ENCODE measurements around the gene MYO9A.

Gene MYO9A

GRCh38 chr15:71970435-71970834 is 147.5 kb downstream of the MYO9A start:
- DNase-seq, result no peak

GRCh38 chr15:71962537-71962936 is 155.4 kb downstream of the MYO9A start:
- DNase-seq, result no peak

- no peak for DNase-seq
Observed at GRCh38 chr15:71957026-71957425, 160.9 kb downstream of the MYO9A start.

GRCh38 chr15:71951134-71951533 is 166.8 kb downstream of the MYO9A start:
- DNase-seq, result no peak

- no peak for DNase-seq
Observed at GRCh38 chr15:71945012-71945411, 172.9 kb downstream of the MYO9A start.

- no peak for DNase-seq
Observed at GRCh38 chr15:71943806-71944205, 174.1 kb downstream of the MYO9A start.

- DNase-seq, result no peak
Observed at GRCh38 chr15:71939981-71940588, 177.9 kb downstream of the MYO9A start.

- no peak for DNase-seq
Observed at GRCh38 chr15:71937650-71938311, 180.2 kb downstream of the MYO9A start.

GRCh38 chr15:71934446-71934845 is 183.5 kb downstream of the MYO9A start:
- DNase-seq, result no peak

- DNase-seq, result no peak
Observed at GRCh38 chr15:71932689-71933088, 185.3 kb downstream of the MYO9A start.

GRCh38 chr15:71931261-71931660 is 186.7 kb downstream of the MYO9A start:
- DNase-seq, result no peak

- DNase-seq, result no peak
Observed at GRCh38 chr15:71925145-71925544, 192.8 kb downstream of the MYO9A start.

GRCh38 chr15:71921191-71921590 is 196.8 kb downstream of the MYO9A start:
- no peak for DNase-seq

- DNase-seq, result no peak
Observed at GRCh38 chr15:71920573-71920972, 197.4 kb downstream of the MYO9A start.

GRCh38 chr15:71916834-71917233 is 201.1 kb downstream of the MYO9A start:
- no peak for DNase-seq

- no peak for DNase-seq
Observed at GRCh38 chr15:71914092-71914491, 203.9 kb downstream of the MYO9A start.

GRCh38 chr15:71899674-71900073 is 218.3 kb downstream of the MYO9A start:
- DNase-seq, result no peak

- DNase-seq, result no peak
Observed at GRCh38 chr15:71893691-71894090, 224.3 kb downstream of the MYO9A start.

- DNase-seq, result no peak
Observed at GRCh38 chr15:71892335-71892734, 225.6 kb downstream of the MYO9A start.

GRCh38 chr15:71891026-71891425 is 226.9 kb downstream of the MYO9A start:
- DNase-seq, result no peak

- no peak for DNase-seq
Observed at GRCh38 chr15:71889947-71890346, 228.0 kb downstream of the MYO9A start.

GRCh38 chr15:71889385-71889784 is 228.6 kb downstream of the MYO9A start:
- no peak for DNase-seq

GRCh38 chr15:71888797-71889196 is 229.2 kb downstream of the MYO9A start:
- DNase-seq, result no peak

- no peak for DNase-seq
Observed at GRCh38 chr15:71885390-71885789, 232.6 kb downstream of the MYO9A start.

GRCh38 chr15:71883447-71883846 is 234.5 kb downstream of the MYO9A start:
- no peak for DNase-seq
